A673 (cell line): Measurements from ENCODE around the gene TRIM72.

Experiments
- CTCF ChIP-seq: fragments of 300-800, 200-600 bp; sonication (generic); conservative IDR thresholded peaks from 2 replicates; pipeline ENCODE4 v1.5.1; 2017; ENCODE audit warnings: low read depth, mild to moderate bottlenecking, antibody characterized with exemption, low read length, moderate library complexity, mixed read lengths
- EZH2 ChIP-seq: fragments of 200-600 bp; sonication (generic); IDR thresholded peaks from 2 replicates; pipeline ENCODE4 v1.6.1; 2017; ENCODE audit warnings: borderline replicate concordance, low read depth, mild to moderate bottlenecking, mixed read lengths, antibody characterized with exemption, low read length; ENCODE audit not compliant: poor library complexity, severe bottlenecking

GRCh38 chr16:31214708-31215286 is 878 bp downstream of the TRIM72 start:
- no peak for TF ChIP-seq CTCF
- no peak for TF ChIP-seq EZH2
